Activated CD8-positive, alpha-beta memory T cell treated with anti-CD3 and anti-CD28 coated beads, Interleukin-2, amount 50 U/mL, for 24 hours (primary cell): ENCODE results near the gene PODXL2.
"Not testable (repeated sequence)": the region's sequence is repeated elsewhere in the genome, so short reads cannot be mapped to it uniquely, and the experiment has no call there.

Experiments used
- DNase-seq: peaks from one replicate; pipeline ENCODE4 v3.0.0-alpha.2; 2020; ENCODE audit errors: extremely low read depth

The PODXL2 gene

DNA sequence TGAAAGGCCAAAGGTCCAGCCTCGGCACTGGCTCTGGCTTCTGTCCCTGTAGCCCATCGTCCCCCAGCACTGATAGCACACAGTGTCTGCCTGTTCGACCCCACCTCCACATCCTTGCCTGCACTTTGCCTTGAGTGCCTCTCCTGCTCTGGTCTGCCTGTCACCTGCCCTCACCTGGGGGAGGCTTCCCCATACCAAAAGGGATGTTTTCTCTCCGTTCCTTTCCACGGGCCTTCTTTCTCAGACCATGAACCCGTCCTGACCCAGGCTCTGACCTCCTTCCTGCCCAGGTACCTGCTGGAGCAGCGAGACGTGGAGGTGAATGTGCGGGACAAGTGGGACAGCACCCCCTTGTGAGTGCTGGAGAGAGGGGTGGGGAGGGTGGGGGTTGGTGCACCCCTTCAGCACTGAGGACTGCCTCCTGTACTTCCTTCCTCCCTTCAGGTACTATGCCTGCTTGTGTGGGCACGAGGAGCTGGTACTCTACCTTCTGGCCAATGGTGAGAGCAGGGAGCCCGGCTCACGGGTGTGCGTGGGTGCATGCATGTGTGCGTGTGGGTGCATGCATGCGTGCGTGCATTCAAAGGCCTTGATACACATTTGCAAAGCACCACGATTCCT, 45.2 kb downstream of the PODXL2 start:
- no peak for DNase-seq

- no peak for DNase-seq
Observed at GRCh38 chr3:127674790-127675189, 45.8 kb downstream of the PODXL2 start.

DNA sequence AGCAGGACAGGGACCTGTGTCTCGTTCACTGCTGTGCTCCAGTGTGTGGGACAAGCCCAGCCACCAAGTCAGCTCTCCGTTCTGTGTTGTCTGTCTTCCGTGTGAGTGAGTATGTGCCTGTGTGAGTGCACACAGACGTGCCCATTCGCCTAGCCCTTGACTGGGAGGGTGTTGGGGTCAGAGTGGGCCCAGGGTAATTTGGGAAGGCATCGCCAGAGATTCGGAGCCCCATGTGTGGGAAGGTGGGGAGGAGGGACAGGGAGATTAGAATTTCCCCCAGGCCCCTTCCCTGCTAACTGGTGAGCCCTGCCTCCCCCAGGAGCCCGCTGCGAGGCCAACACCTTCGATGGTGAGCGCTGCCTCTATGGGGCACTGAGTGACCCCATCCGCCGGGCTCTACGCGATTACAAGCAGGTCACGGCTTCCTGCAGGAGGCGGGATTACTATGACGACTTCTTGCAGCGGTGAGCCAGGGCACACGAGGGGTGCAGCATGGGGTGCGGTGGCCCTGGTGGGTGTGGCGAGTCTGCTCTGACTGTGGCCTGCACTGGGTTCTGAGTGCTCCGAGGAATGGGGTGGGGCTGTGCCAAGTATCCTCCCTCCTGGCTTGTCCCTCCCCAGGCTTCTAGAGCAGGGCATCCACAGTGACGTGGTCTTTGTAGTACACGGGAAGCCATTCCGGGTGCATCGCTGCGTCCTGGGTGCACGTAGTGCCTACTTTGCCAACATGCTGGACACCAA, 46.8 kb downstream of the PODXL2 start:
- DNase-seq = no peak

DNA sequence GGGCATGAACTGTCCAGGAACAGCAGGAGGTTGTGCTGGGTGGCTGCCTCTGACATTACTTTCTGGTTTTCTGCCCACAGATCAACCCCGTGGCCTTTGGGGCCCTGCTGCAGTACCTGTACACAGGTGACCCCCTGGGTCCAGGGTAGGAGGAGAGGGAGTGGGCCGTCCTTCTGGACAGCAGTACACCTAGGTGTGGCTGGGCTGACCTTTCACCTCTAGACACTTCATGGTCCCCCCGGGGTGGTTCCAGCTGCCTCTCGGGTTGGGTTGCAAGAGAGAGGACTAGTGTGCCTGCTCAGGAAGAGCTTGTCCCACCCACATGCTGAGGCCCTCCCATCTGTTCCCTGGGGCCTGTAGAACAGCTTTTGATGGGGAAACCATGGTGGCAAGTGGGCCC, 47.5 kb downstream of the PODXL2 start:
- DNase-seq = no peak

GRCh38 chr3:127676921-127677351, 48.0 kb downstream of the PODXL2 start:
- no peak for DNase-seq

DNA sequence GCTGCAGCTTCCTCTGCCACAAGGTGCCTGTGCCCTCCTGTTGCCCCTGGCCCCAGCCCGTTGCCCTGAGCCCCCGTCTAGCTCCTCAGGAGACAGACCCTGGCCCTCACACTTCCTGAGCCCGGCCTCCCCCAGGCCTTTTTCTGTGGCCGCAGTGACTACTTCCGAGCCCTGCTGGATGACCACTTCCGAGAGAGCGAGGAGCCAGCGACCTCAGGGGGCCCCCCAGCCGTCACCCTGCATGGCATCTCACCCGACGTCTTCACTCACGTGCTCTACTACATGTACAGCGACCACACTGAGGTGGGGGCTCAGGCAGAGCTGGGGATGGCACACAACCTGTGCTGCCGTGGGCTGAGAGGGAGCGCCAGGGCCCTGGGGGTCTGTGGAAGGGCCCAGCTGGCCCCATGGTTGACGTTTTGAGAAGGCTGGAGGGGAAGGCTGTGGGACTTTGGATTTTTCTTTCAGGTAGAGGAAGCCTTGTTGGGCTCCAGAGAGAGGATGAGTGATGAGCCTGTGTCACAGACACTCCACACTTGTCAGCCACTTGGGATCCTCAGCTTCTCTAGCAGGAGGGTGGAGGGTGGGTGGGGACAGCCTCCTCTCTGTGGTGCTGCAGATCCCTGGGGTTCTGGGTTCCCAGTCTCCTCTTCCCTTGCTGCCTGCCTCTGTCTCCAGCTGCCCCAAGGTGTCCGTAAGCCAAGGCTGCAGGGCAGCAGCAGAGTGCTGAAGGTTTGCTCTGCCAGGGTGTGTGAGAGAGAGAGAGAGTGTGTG, 48.7 kb downstream of the PODXL2 start:
- no peak for DNase-seq

DNA sequence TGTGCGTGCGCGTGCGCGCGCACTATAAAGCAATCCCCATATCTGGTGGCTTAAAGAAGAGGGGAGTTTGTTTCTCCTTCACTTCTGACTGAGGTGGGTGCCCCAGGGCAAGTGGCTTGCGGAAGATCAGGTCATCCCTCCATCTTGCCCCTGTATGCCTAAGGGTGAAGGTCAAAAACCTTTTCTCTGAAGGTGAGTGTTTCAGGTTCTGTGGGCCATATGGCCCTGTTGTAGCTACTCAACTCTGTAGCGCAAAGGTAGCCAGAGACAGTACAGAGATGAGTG, 49.3 kb downstream of the PODXL2 start:
- no peak for DNase-seq

DNA sequence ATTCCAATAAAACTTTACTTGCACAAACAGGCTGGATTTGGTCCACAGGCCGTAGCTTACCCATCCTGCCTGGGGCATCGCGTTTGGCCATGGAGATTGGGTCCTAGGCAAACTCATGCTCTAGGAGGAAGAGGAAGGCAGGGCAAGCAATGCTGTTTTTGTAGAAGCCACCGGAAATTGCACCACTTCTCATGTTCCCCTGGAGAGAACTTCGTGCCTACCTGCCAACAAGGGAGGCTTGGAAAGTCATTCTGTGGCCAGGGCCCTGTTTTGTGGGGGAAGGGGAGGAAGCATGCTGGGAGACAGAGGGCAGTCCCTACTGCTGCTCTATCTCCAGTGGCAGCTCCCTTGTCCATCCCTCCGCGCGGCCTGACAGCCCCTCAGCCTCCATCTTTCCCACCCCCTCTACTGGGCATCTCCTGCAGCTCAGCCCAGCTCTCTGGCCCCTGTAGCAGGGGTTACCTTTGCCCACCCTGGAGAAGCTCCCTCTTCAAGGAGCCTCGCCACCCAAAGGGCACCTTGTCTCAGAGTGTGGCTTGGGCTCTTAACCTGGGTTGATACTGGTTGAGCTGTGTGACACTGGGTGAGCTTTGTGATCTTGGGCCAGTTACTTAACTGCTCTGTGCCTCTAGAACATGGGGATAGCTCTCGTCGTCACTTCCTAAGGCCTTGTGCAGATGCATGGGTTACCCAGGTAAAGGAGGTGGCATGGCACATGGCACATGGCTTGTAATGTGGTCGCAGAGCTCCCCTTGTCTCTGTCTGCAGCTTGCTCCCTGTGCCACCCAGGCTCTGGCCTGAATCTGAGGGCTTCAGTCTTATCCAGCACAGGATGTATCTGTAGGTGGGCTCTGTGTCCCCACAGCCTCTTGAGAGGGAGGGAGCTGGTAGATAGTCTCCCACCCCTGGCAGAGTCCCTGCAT, 49.9 kb downstream of the PODXL2 start:
- DNase-seq = no peak

- DNase-seq = no peak
Observed at GRCh38 chr3:127679534-127680145, 50.7 kb downstream of the PODXL2 start.

DNA sequence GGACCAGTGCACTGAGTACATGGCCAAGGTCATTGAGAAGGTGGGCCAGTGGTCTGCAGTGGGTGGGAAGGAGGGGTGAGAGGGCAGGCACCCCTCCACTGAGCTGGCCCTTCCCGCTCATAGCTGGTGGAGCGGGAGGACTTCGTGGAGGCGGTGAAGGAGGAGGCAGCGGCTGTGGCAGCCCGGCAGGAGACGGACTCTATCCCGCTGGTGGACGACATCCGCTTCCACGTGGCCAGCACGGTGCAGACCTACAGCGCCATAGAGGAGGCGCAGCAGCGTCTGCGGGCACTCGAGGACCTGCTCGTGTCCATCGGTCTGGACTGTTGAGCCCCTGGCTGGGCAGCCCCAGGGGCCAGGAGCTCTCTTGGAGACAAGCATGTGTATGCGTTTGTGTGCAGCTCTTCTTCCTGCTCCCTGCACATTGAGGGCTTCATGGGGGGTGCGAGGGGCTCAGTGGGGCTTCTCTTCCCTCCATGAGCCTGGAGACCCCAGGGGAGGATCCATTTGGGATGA, 51.2 kb downstream of the PODXL2 start:
- DNase-seq = no peak

DNA sequence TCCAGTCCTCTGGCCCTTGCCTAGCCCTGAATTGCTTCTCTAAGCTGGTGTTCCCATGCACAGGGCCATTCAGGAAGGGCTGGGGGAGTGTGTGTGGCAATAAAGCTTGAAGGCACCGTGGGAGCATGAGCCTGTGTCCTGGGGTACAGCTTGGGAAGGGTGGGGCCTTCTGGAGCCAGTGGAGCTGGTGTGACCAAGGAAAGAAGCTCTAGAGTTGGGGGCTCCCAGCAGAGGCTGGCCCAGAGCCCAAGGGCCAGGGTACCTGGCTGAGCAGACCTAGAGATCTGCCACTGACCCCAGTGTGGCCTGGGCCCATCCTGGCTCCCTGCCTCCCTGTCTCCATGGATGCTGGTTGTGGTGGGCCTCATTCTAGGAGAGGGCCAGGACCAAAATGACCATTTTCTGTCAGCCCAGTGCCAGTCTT, 51.8 kb downstream of the PODXL2 start:
- DNase-seq = no peak

DNA sequence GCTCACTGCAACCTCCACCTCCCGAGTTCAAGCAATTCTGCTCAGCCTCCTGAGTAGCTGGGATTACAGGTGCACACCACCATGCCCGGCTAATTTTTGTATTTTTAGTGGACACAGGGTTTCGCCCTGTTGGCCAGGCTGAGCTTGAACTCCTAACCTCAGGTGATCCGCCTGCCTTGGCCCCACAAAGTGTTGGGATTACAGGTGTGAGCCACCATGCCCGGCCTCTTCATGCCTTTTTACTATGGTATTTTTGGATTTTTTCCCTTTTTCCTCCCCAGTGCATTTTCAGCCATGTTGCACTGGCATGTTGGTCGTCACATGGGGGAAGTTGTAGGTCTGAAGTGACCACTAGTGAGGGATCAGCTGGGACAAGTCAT, 53.2 kb downstream of the PODXL2 start:
- not testable (repeated sequence) for DNase-seq

DNA sequence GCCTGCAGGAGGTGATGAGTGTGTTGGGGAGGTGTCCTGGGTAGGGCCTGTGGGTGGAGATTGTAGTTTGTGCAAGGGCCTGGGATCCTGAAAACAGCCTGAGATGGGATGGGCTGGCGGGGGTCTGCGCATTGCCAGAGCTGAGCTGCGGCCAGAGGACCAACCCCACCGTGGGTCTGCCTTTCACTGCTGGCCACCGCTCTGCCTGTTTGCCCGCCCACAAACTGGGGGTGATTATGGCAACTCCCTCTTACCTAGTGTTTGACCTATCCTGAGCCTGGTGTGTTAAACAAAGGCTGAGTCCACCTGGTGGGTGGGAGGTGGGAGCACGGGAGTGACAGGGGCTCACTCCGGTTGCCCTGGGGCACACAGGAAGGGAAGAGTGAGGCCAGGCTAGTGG, 53.6 kb downstream of the PODXL2 start:
- DNase-seq = no peak

DNA sequence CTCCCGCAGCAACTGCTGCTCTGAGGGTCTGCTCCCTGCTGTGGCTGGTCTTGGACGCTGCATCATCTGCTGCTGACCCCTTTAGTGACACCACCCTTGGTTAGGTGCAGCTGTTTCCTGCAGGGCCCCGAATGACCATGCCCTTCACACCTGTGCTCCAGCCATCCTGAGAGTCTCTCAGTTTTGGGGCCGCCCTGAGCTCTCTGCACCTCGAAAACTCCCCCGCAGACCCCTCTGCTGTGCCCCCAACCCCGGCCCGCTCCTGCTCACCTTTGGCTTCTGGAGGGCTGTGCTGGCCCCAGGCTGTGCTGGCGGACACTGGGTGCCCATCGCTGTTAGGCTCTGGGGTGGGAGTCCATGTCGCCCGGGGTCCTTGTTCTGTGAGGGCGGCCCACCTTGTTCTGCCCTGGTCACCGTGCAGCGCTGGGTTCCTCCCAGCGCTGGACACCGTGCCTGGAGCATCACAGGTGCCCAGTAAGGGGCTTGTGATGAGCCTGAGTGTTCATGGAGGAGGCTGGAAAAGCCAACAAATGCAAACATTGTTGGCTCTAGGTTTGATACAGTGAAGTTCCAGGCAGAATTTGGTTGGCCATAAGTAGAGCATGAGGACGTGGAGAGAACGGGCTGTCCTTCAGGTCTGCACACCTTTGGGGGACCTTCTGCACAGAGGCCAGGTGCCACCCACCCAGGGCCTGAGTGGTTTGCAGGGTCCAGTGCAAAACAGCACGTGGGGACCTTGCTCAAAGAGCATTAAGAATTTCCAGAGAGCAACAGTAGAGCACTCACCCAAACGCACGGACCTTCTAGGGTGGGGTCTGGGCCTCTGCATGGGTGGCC, 56.1 kb downstream of the PODXL2 start:
- no peak for DNase-seq

DNA sequence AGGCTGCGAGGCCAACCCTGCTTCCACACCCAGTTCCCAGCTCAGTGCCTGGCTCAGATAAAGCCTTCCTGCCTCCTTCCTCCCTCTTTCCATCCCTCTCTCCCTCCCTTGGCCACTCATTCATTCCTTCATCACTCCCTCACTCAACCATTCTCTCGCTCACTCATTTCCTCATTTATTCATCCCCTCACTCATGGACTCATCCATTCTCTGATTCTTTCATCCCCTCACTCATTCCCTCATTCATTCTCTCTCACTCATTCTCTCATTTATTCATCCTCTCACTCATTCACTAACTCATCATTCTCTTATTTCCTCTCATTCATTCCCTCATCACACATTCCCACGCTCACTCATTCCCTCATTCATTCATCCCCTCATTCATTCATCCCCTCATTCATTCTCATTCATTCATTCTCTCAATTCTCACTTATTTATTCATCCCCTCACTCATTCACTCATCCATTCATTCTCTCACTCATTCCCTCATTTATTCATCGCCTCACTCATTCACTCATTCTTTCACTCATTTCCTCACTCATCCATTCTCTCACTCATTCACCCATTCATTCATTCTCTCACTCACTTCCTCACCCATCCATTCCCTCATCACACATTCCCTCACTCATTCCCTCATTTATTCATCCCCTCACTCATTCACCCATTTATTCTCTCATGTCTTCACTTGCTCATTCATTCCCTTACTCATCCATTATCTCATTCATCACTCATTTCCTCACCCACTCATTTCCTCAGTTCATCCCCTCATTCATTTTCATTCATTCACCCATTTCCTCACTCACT, 56.9 kb downstream of the PODXL2 start:
- DNase-seq = no peak

GRCh38 chr3:127686512-127686894, 57.5 kb downstream of the PODXL2 start:
- DNase-seq = no peak

- no peak for DNase-seq
Observed at GRCh38 chr3:127687228-127687737, 58.3 kb downstream of the PODXL2 start.

- DNase-seq = no peak
Observed at GRCh38 chr3:127688022-127688415, 59.0 kb downstream of the PODXL2 start.
